IMR-90 (cell line): ENCODE data around the gene GNAO1. TPM values are rescaled to one million over a fixed set of nuclear protein-coding genes. Genes with fewer than 3 reads are reported as not detected.

Experiments used
- ATAC-seq: fragments of 200-7000 bp; cut with Tn5 transposase; 2 replicates; pipeline ENCODE4 v1.9.1; 2020; ENCODE audit warnings: low read depth, mild to moderate bottlenecking, moderate library complexity
- BruUV-seq: library from RNA; stranded (reverse); fragments of 400-500 nt; replicated peaks from 2 replicates; lab custom pipeline; 2021; lab: Mats Ljungman, UMichigan
- CTCF ChIA-PET: fragments of 300-600 bp; formaldehyde crosslinking; extraction: SDS; loops from one replicate; lab custom pipeline; 2021; ENCODE audit warnings: antibody characterized with exemption; lab: Yijun Ruan, JAX
- POLR2A ChIA-PET: fragments of 300-600 bp; sonication (Branson Sonifier 250); formaldehyde crosslinking; loops from one replicate; lab custom pipeline; 2022; ENCODE audit warnings: antibody characterized with exemption; ENCODE audit not compliant: unreplicated experiment; lab: Charles Lee
- DNase-seq: peaks from one replicate; pipeline ENCODE4 v3.0.0; 2013
- H2AFZ ChIP-seq: replicated peaks from 2 replicates; pipeline ENCODE3; 2013; ENCODE audit warnings: low read length, mild to moderate bottlenecking; ENCODE audit not compliant: poor library complexity
- H2AK5ac ChIP-seq: 2 replicates; pipeline ENCODE4 v1.6.1; 2013; ENCODE audit warnings: low read depth, low read length, inconsistent platforms
- H2AK9ac ChIP-seq: replicated peaks from 2 replicates; pipeline ENCODE3; 2013; ENCODE audit warnings: mild to moderate bottlenecking, low read depth, low read length, moderate library complexity; ENCODE audit not compliant: poor library complexity
- H2BK120ac ChIP-seq: 2 replicates; pipeline ENCODE4 v1.6.1; 2013; ENCODE audit warnings: low read depth, low read length, inconsistent platforms
- H2BK15ac ChIP-seq: 3 replicates; pipeline ENCODE4 v1.6.1; 2013; ENCODE audit warnings: low read depth, low read length, inconsistent platforms
- H2BK20ac ChIP-seq: 2 replicates; pipeline ENCODE4 v1.6.1; 2013; ENCODE audit warnings: low read depth, mild to moderate bottlenecking, inconsistent platforms, low read length, moderate library complexity
- H2BK5ac ChIP-seq: 2 replicates; pipeline ENCODE4 v1.6.1; 2013; ENCODE audit warnings: mild to moderate bottlenecking, low read depth, low read length, inconsistent platforms; ENCODE audit not compliant: poor library complexity, severe bottlenecking
- H3K14ac ChIP-seq: replicated peaks from 2 replicates; pipeline ENCODE4 v1.6.1; 2013; ENCODE audit warnings: low read depth, low read length, inconsistent platforms
- H3K18ac ChIP-seq: 2 replicates; pipeline ENCODE4 v1.6.1; 2013; ENCODE audit warnings: low read depth, low read length, control low read depth
- H3K23ac ChIP-seq: 2 replicates; pipeline ENCODE4 v1.6.1; 2013; ENCODE audit warnings: low read depth, low read length, inconsistent platforms
- H3K27ac ChIP-seq: 2 replicates; pipeline ENCODE4 v1.5.1; 2013; ENCODE audit warnings: mild to moderate bottlenecking, control low read depth, low read length; ENCODE audit not compliant: insufficient read depth
- H3K27me3 ChIP-seq: 2 replicates; pipeline ENCODE4 v1.6.1; 2013; ENCODE audit warnings: low read length; ENCODE audit not compliant: control insufficient read depth, insufficient read depth
- H3K36me3 ChIP-seq: 2 replicates; pipeline ENCODE4 v1.6.1; 2013; ENCODE audit warnings: low read length, mixed read lengths; ENCODE audit not compliant: control insufficient read depth, insufficient read depth
- H3K4ac ChIP-seq: 2 replicates; pipeline ENCODE4 v1.6.1; 2013; ENCODE audit warnings: low read depth, low read length, inconsistent platforms
- H3K4me1 ChIP-seq: 2 replicates; pipeline ENCODE4 v1.6.1; 2013; ENCODE audit warnings: low read length, mixed read lengths; ENCODE audit not compliant: control insufficient read depth, insufficient read depth
- H3K4me2 ChIP-seq: 2 replicates; pipeline ENCODE4 v1.6.1; 2013; ENCODE audit warnings: low read depth, mild to moderate bottlenecking, control low read depth, low read length, moderate library complexity
- H3K4me3 ChIP-seq: 2 replicates; pipeline ENCODE4 v1.5.1; 2013; ENCODE audit warnings: low read depth, mild to moderate bottlenecking, control low read depth, low read length, moderate library complexity; ENCODE audit not compliant: insufficient read depth
- H3K56ac ChIP-seq: 2 replicates; pipeline ENCODE4 v1.6.1; 2013; ENCODE audit warnings: low read length, inconsistent platforms; ENCODE audit not compliant: insufficient read depth; ENCODE audit errors: extremely low read depth
- H3K79me1 ChIP-seq, 2 experiments: 2 replicates each; pipeline ENCODE4 v1.6.1; 2013; ENCODE audit warnings: low read length in 2 of 2, inconsistent platforms in 1 of 2, low read depth in 1 of 2
- H3K9ac ChIP-seq: 2 replicates; pipeline ENCODE4 v1.6.1; 2013; ENCODE audit warnings: low read depth, low read length, control low read depth
- H3K9me1 ChIP-seq: 2 replicates; pipeline ENCODE4 v1.6.1; 2013; ENCODE audit warnings: low read length, inconsistent platforms; ENCODE audit not compliant: insufficient read depth
- H3K9me3 ChIP-seq: 2 replicates; pipeline ENCODE4 v1.6.1; 2013; ENCODE audit warnings: low read length; ENCODE audit not compliant: control insufficient read depth, insufficient read depth
- H4K20me1 ChIP-seq: 2 replicates; pipeline ENCODE4 v1.6.1; 2013; ENCODE audit warnings: low read length, inconsistent platforms; ENCODE audit not compliant: insufficient read depth
- H4K5ac ChIP-seq: 2 replicates; pipeline ENCODE4 v1.6.1; 2013; ENCODE audit warnings: mild to moderate bottlenecking, low read depth, low read length, control low read depth
- H4K8ac ChIP-seq, 2 experiments: 2 replicates each; pipeline ENCODE4 v1.6.1; 2013; ENCODE audit warnings: low read depth in 2 of 2, low read length in 2 of 2, control low read depth in 1 of 2, inconsistent platforms in 1 of 2
- H4K91ac ChIP-seq: 2 replicates; pipeline ENCODE4 v1.6.1; 2013; ENCODE audit warnings: low read depth, low read length, inconsistent platforms; ENCODE audit not compliant: insufficient read depth
- CEBPB ChIP-seq: IDR thresholded peaks from 2 replicates; pipeline ENCODE4 v1.6.1; 2012; ENCODE audit warnings: low read depth, low read length, improper control_type of control experiment
- CHD1 ChIP-seq: IDR thresholded peaks from 2 replicates; pipeline ENCODE4 v1.6.1; 2012; ENCODE audit warnings: low read depth, low read length, improper control_type of control experiment
- FOS ChIP-seq: fragments of 150-350 bp; IDR thresholded peaks from 2 replicates; pipeline ENCODE4 v1.6.1; 2016; ENCODE audit warnings: low read depth, low read length
- MAFK ChIP-seq: IDR thresholded peaks from 2 replicates; pipeline ENCODE4 v1.6.1; 2012; ENCODE audit warnings: low read depth, low read length, improper control_type of control experiment
- MAZ ChIP-seq: IDR thresholded peaks from 2 replicates; pipeline ENCODE4 v1.6.1; 2012; ENCODE audit warnings: low read depth, mild to moderate bottlenecking, low read length, improper control_type of control experiment, moderate library complexity, borderline replicate concordance
- MXI1 ChIP-seq: IDR thresholded peaks from 2 replicates; pipeline ENCODE4 v1.6.1; 2012; ENCODE audit warnings: low read depth, mild to moderate bottlenecking, low read length, moderate library complexity, borderline replicate concordance
- NFE2L2 ChIP-seq: fragments of 150-350 bp; IDR thresholded peaks from 2 replicates; pipeline ENCODE4 v1.6.1; 2016; ENCODE audit warnings: low read depth, mild to moderate bottlenecking, low read length
- POLR2A ChIP-seq: IDR thresholded peaks from 2 replicates; pipeline ENCODE4 v1.6.1; 2012; ENCODE audit warnings: mild to moderate bottlenecking, low read depth, low read length
- RAD21 ChIP-seq: IDR thresholded peaks from 2 replicates; pipeline ENCODE4 v1.6.1; 2012; ENCODE audit warnings: low read length, improper control_type of control experiment
- RCOR1 ChIP-seq: IDR thresholded peaks from 2 replicates; pipeline ENCODE4 v1.6.1; 2012; ENCODE audit warnings: mild to moderate bottlenecking, low read length, improper control_type of control experiment; ENCODE audit not compliant: insufficient replicate concordance
- RFX5 ChIP-seq: IDR thresholded peaks from 2 replicates; pipeline ENCODE4 v1.8.0; 2012; ENCODE audit warnings: low read depth, mild to moderate bottlenecking, low read length, moderate library complexity
- WGBS, 2 experiments: methylation state at CpG; one replicate each; pipeline versions ENCODE4 v1.1.5 to v1.1.7; 2013; ENCODE audit warnings: missing lambda C conversion rate in 2 of 2; ENCODE audit not compliant: insufficient read length in 1 of 2; ENCODE audit errors: extremely low coverage in 2 of 2; 5-methylcytosine and 5-hydroxymethylcytosine counted together
- dilution Hi-C: fragments of 300-500 bp; cut with HindIII; formaldehyde crosslinking; loops from one replicate; pipeline ENCODE4 v1.14.3; 2018; ENCODE audit warnings: low sequenced_read_pairs; ENCODE audit not compliant: unreplicated experiment
- in situ Hi-C: fragments of 300-500 bp; cut with MboI; formaldehyde crosslinking; loops from 3 replicates; pipeline ENCODE4 v1.14.3; 2019; ENCODE audit warnings: low sequenced_read_pairs, inconsistent platforms, mixed read lengths
- intact Hi-C: fragments of 100-400 bp; cut with micrococcal nuclease; formaldehyde crosslinking; loops from 2 replicates; pipeline ENCODE4 v1.10.0; 2022
- polyA plus RNA-seq, 3 experiments: library from polyadenylated mRNA; depleted of rRNA; stranded (reverse); fragments of >200 nt; gene quantifications; 2 replicates each; pipeline ENCODE4 v1.2.3, GENCODE V29; 2012; ENCODE audit warnings: low replicate concordance in 1 of 3
- total RNA-seq: library from RNA; depleted of rRNA; stranded (reverse); fragments of >200 nt; gene quantifications from 2 replicates; pipeline ENCODE4 v1.2.3, GENCODE V29; 2012
- TF ChIP-seq, protein P1 (sequence below): fragments of 150-350 bp; IDR thresholded peaks from 2 replicates; pipeline ENCODE4 v1.6.1; 2016; ENCODE audit warnings: low read depth, mild to moderate bottlenecking, low read length, moderate library complexity, borderline replicate concordance
- TF ChIP-seq, protein P2 (sequence below): conservative IDR thresholded peaks from 2 replicates; pipeline ENCODE4 v1.5.1; 2012; ENCODE audit warnings: mild to moderate bottlenecking, low read depth, low read length, improper control_type of control experiment

Gene GNAO1
- total and polyA plus RNA-seq, 2 of the 4 experiments (the other 2 are of a cell fraction): under 0.01 to 0.07 TPM

DNA sequence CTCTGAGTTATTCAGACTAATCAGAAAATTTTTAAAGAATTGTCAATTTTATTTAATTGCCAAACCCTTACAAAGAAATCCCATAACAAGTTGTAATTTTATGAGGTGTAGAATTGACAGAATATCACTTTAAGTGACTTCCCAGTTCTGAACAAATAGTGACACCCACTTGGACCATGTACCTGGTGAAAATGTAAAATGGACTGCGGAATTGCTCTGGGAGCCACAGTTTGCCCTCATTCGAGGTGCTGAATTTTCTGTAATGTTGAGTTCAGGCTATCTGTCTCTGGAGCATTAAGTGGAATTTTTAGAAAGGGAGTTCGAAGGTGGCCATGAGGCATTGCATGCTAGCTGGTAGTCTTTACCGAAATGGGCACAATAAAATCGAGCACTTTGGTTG is 5.1 kb downstream of the GNAO1 start:
- H2BK5ac ChIP-seq: no peak overlapping the region
- dilution Hi-C loops: no loop called here
- ATAC-seq (no peak), DNase-seq (no peak)
- peaks cover 46% of the 10 kb centered on the region for H3K27me3 ChIP-seq
- H2BK20ac ChIP-seq: no peak overlapping the region
- no peak overlapping the region for H3K4me2 ChIP-seq
- H4K8ac ChIP-seq: no peak overlapping the region
- H3K4ac ChIP-seq: no peak overlapping the region
- H3K27ac ChIP-seq: no peak overlapping the region
- TF ChIP-seq RCOR1 (no peak), FOS (no peak), POLR2A (no peak), CHD1 (no peak), MAFK (no peak), NFE2L2 (no peak), RFX5 (no peak), MAZ (no peak), CEBPB (no peak), RAD21 (no peak), MXI1 (no peak)
- TF ChIP-seq, protein P1, sequence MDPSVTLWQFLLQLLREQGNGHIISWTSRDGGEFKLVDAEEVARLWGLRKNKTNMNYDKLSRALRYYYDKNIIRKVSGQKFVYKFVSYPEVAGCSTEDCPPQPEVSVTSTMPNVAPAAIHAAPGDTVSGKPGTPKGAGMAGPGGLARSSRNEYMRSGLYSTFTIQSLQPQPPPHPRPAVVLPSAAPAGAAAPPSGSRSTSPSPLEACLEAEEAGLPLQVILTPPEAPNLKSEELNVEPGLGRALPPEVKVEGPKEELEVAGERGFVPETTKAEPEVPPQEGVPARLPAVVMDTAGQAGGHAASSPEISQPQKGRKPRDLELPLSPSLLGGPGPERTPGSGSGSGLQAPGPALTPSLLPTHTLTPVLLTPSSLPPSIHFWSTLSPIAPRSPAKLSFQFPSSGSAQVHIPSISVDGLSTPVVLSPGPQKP: no peak
- TF ChIP-seq, protein P2, sequence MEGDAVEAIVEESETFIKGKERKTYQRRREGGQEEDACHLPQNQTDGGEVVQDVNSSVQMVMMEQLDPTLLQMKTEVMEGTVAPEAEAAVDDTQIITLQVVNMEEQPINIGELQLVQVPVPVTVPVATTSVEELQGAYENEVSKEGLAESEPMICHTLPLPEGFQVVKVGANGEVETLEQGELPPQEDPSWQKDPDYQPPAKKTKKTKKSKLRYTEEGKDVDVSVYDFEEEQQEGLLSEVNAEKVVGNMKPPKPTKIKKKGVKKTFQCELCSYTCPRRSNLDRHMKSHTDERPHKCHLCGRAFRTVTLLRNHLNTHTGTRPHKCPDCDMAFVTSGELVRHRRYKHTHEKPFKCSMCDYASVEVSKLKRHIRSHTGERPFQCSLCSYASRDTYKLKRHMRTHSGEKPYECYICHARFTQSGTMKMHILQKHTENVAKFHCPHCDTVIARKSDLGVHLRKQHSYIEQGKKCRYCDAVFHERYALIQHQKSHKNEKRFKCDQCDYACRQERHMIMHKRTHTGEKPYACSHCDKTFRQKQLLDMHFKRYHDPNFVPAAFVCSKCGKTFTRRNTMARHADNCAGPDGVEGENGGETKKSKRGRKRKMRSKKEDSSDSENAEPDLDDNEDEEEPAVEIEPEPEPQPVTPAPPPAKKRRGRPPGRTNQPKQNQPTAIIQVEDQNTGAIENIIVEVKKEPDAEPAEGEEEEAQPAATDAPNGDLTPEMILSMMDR: no peak
- in situ Hi-C loops: no loop called here
- no peaks in the 10 kb centered on the region for H3K4me1 ChIP-seq
- no peak overlapping the region for H4K5ac ChIP-seq
- no peaks in the 10 kb centered on the region for H4K20me1 ChIP-seq
- H2AK5ac ChIP-seq: no peak overlapping the region
- H3K14ac ChIP-seq: no peak overlapping the region
- no peaks in the 10 kb centered on the region for H3K36me3 ChIP-seq
- no peak overlapping the region for H4K91ac ChIP-seq
- intact Hi-C loops: no loop called here
- no peak overlapping the region for H3K4me3 ChIP-seq
- 0 out of 2 replicates have a peak, but pooled peaks cover 5% of the 10 kb centered on the region for H3K9me3 ChIP-seq
- no peak overlapping the region for H3K18ac ChIP-seq
- H3K79me1 ChIP-seq: no peaks in the 10 kb centered on the region
- no TSS peak for BruUV-seq
- H3K23ac ChIP-seq: no peak overlapping the region
- H3K56ac ChIP-seq: no peak overlapping the region
- no peak overlapping the region for H2BK15ac ChIP-seq
- no peak overlapping the region for H3K9ac ChIP-seq
- H2AK9ac ChIP-seq: no peak overlapping the region
- WGBS, 2 experiments: no CpG with 5 or more reads among the region's 5 CpGs
- no peak overlapping the region for H2AFZ ChIP-seq
- H2BK120ac ChIP-seq: no peak overlapping the region
- ChIA-PET POLR2A (no interaction called here), CTCF (no interaction called here)
- no peaks in the 10 kb centered on the region for H3K9me1 ChIP-seq
